HEK293T (cell line): ENCODE data around the gene PPFIA2.

Source experiments
- CTCF ChIA-PET: fragments of 350-600 bp; formaldehyde crosslinking; extraction: SDS; loops from one replicate; lab custom pipeline; 2021; ENCODE audit warnings: antibody characterized with exemption, inconsistent platforms; lab: Yijun Ruan, JAX
- POLR2A ChIA-PET: fragments of 350-600 bp; formaldehyde crosslinking; extraction: SDS; loops from one replicate; lab custom pipeline; 2020; ENCODE audit warnings: antibody characterized with exemption, inconsistent platforms; lab: Yijun Ruan, JAX
- DNase-seq: peaks from one replicate; pipeline ENCODE4 v3.0.0; 2012; ENCODE audit warnings: mixed read lengths; ENCODE audit errors: extremely low spot score
- ARNT ChIP-seq: fragments of 450-650 bp; IDR thresholded peaks from 2 replicates; pipeline ENCODE4 v1.6.1; 2017; ENCODE audit warnings: mild to moderate bottlenecking
- BHLHE40 ChIP-seq: fragments of 450-650 bp; IDR thresholded peaks from 2 replicates; pipeline ENCODE4 v1.6.1; 2016; ENCODE audit warnings: mild to moderate bottlenecking, moderate library complexity, borderline replicate concordance
- CTBP1 ChIP-seq: fragments of 450-650 bp; IDR thresholded peaks from 2 replicates; pipeline ENCODE4 v1.6.1; 2016; ENCODE audit warnings: borderline replicate concordance
- ELF4 ChIP-seq: fragments of 450-650 bp; IDR thresholded peaks from 2 replicates; pipeline ENCODE4 v1.6.1; 2017; ENCODE audit warnings: antibody characterized with exemption
- FOXA1 ChIP-seq: fragments of 450-650 bp; IDR thresholded peaks from 2 replicates; pipeline ENCODE4 v1.6.1; 2016; ENCODE audit warnings: mild to moderate bottlenecking
- FOXK2 ChIP-seq: fragments of 450-650 bp; IDR thresholded peaks from 2 replicates; pipeline ENCODE4 v1.6.1; 2016; ENCODE audit warnings: mild to moderate bottlenecking
- FOXM1 ChIP-seq: fragments of 450-650 bp; IDR thresholded peaks from 2 replicates; pipeline ENCODE4 v1.6.1; 2017; ENCODE audit warnings: mild to moderate bottlenecking, borderline replicate concordance
- HDGF ChIP-seq: fragments of 450-650 bp; IDR thresholded peaks from 2 replicates; pipeline ENCODE4 v1.6.1; 2017; ENCODE audit warnings: antibody characterized with exemption, borderline replicate concordance
- L3MBTL2 ChIP-seq: fragments of 450-650 bp; conservative IDR thresholded peaks from 2 replicates; pipeline ENCODE4 v1.6.1; 2016; ENCODE audit warnings: mild to moderate bottlenecking
- LEF1 ChIP-seq: fragments of 450-650 bp; IDR thresholded peaks from 2 replicates; pipeline ENCODE4 v1.6.1; 2017; ENCODE audit warnings: mild to moderate bottlenecking, borderline replicate concordance
- NFRKB ChIP-seq: fragments of 450-650 bp; IDR thresholded peaks from 2 replicates; pipeline ENCODE4 v1.6.1; 2016; ENCODE audit warnings: mild to moderate bottlenecking, moderate library complexity
- PKNOX1 ChIP-seq: fragments of 450-650 bp; IDR thresholded peaks from 2 replicates; pipeline ENCODE4 v1.6.1; 2016
- SP1 ChIP-seq: fragments of 450-650 bp; IDR thresholded peaks from 2 replicates; pipeline ENCODE4 v1.6.1; 2017
- SUZ12 ChIP-seq: fragments of 450-650 bp; IDR thresholded peaks from 2 replicates; pipeline ENCODE4 v1.6.1; 2016; ENCODE audit warnings: mild to moderate bottlenecking
- TARDBP ChIP-seq: fragments of 450-650 bp; IDR thresholded peaks from 2 replicates; pipeline ENCODE4 v1.6.1; 2016
- ZNF384 ChIP-seq: fragments of 450-650 bp; IDR thresholded peaks from 2 replicates; pipeline ENCODE4 v1.6.1; 2016

Gene PPFIA2

DNA sequence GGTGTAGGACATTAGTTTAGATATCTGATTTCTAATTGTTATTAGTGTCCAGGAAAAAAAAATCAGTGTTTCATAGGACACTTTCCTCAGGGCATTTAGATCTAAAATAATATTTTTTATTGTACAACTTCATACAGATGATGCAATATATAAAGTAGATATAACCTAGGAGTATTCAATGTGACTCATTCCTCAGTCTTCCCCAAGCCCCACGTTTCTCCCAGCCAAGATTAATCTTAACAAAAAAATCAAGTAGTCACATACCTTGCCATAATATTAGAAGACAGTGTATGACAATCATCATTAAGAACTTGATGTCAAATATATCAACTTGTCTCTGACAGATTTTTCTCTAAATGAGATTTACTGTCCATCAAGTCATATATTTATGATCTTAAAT lies 37.1 kb downstream of the PPFIA2 start:
- no peak for TF ChIP-seq PKNOX1
- no peak for DNase-seq
- ChIA-PET CTCF (no interaction called here), POLR2A (no interaction called here)

GRCh38 chr12:81718616-81719015 lies 40.5 kb downstream of the PPFIA2 start:
- ChIA-PET CTCF (no interaction called here), POLR2A (no interaction called here)
- TF ChIP-seq PKNOX1 = no peak
- TF ChIP-seq FOXA1 = no peak
- TF ChIP-seq LEF1 = no peak
- TF ChIP-seq FOXK2 = no peak
- no peak for TF ChIP-seq ARNT
- no peak for TF ChIP-seq SP1
- TF ChIP-seq TARDBP = no peak
- TF ChIP-seq ZNF384 = no peak
- no peak for TF ChIP-seq ELF4
- TF ChIP-seq HDGF = no peak
- no peak for TF ChIP-seq CTBP1
- TF ChIP-seq BHLHE40 = no peak
- no peak for TF ChIP-seq NFRKB
- TF ChIP-seq SUZ12 = no peak
- TF ChIP-seq FOXM1 = no peak
- DNase-seq = no peak

DNA sequence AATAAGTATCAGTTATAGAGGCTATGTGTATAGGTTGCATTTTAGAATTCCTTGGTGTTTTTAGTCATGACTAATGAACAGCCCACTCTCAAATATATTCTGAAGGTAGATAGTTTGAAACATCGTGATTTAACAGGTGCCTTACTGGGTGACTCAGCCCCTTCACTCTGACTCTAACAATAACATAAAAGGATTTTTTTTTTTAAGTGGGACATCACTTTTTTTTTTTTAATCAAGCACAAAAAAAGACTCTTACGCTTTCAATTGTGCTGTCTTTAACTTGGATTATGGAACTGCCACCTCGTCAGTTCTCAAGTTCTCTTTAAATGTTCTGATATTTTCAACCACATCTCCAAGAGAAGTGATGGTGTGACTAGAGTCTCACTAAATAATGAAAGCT lies 46.6 kb downstream of the PPFIA2 start:
- POLR2A ChIA-PET = no interaction called here
- CTCF ChIA-PET = no interaction called here
- TF ChIP-seq NFRKB (no peak), TARDBP (no peak), SUZ12 (no peak), BHLHE40 (no peak), FOXM1 (no peak), L3MBTL2 (no peak), ELF4 (no peak), LEF1 (no peak), ARNT (no peak), HDGF (no peak), SP1 (no peak), PKNOX1 (no peak), FOXA1 (no peak), ZNF384 (no peak), CTBP1 (no peak), FOXK2 (no peak)
- DNase-seq = no peak

DNA sequence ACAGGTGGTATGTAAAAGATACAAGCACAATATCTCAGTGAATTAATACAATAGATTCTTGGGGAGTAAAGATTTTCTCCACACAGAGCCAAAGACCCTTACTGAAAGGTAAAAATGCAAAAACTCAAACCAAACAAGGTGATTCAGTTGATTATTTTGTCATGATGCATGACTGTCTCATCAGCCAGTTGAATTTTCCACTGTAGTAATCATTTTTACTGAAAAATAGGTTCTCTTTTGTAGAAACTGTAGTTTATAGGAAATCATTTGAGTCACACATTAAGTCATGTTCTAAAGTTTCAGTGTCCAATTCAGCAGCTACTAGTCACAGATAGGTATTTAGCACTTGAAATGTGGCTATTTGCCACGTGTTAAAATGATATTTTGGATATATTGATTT lies 53.6 kb downstream of the PPFIA2 start:
- POLR2A ChIA-PET = no interaction called here
- TF ChIP-seq FOXM1 (no peak), ARNT (no peak), FOXK2 (no peak), TARDBP (no peak)
- CTCF ChIA-PET = no interaction called here
- no peak for DNase-seq

GRCh38 chr12:81699551-81699950 lies 59.6 kb downstream of the PPFIA2 start:
- ChIA-PET POLR2A (no interaction called here), CTCF (no interaction called here)
- DNase-seq = no peak
- TF ChIP-seq L3MBTL2 (no peak), PKNOX1 (no peak), CTBP1 (no peak), SUZ12 (no peak), HDGF (no peak), FOXA1 (no peak), TARDBP (no peak)

DNA sequence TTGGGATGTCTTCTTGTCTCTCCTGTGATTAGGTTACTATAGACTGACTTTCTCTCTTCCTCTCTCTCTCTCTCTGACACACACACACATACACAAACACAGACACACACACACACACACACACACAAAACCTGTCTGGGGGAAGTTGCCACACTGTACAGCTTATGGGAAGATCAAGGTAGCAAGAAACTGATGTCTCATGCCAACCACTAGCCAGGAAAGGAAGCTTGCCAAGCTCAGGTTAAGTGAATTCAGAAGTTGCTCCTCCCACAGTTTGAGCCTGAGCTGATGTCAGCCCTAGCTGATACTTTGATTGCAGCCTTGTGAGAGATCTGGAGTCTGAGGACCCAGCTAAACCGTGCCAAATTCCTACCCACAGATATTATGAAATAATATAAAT lies 67.1 kb downstream of the PPFIA2 start:
- TF ChIP-seq SUZ12 = no peak
- TF ChIP-seq L3MBTL2 = no peak
- TF ChIP-seq CTBP1 = no peak
- no peak for TF ChIP-seq BHLHE40
- TF ChIP-seq HDGF = no peak
- TF ChIP-seq SP1 = no peak
- TF ChIP-seq FOXA1 = no peak
- TF ChIP-seq ZNF384 = no peak
- TF ChIP-seq TARDBP = no peak
- no peak for TF ChIP-seq FOXM1
- TF ChIP-seq FOXK2 = no peak
- TF ChIP-seq LEF1 = no peak
- TF ChIP-seq ARNT = no peak
- no peak for TF ChIP-seq ELF4
- no peak for TF ChIP-seq NFRKB
- no peak for TF ChIP-seq PKNOX1
- CTCF ChIA-PET = no interaction called here
- DNase-seq = no peak
- POLR2A ChIA-PET = no interaction called here
